ENCODE results near the gene CDH15. TPM values are rescaled to one million over a fixed set of nuclear protein-coding genes. Genes with fewer than 3 reads are reported as not detected.

Gene CDH15
- total RNA-seq, 2 experiments from 2014 or later: not detected

DNA sequence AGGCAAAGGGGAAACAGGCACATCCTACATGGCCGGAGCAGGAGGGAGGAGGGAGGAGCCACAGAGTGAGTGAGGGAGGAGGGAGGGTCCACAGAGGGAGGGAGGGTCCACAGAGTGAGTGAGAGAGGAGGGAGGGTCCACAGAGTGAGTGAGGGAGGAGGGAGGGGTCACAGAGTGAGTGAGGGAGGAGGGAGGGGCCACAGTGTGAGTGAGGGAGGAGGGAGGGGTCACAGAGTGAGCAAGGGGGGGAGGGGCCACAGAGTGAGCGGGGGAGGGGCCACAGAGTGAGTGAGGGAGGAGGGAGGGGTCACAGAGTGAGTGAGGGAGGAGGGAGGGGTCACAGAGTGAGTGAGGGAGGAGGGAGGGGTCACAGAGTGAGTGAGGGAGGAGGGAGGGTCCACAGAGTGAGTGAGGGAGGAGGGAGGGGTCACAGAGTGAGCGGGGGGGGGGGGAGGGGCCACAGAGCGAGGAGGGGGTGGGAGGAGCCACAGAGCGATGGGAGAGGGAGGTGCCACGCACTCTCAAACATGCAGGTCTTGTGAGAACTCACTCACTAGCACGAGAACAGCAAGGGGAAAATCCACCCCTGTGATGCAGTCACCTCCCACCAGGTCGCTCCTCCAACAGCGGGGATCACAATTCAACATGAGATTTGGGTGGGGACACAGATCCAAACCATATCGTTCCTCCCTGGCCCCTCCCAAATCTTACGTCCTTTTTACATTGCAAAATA is 24.3 kb upstream of the CDH15 start:
- H3K4me1 ChIP-seq (ENCODE audit: insufficient read depth, low read length): no peaks in the 10 kb centered on the region
- TF ChIP-seq, protein P1, sequence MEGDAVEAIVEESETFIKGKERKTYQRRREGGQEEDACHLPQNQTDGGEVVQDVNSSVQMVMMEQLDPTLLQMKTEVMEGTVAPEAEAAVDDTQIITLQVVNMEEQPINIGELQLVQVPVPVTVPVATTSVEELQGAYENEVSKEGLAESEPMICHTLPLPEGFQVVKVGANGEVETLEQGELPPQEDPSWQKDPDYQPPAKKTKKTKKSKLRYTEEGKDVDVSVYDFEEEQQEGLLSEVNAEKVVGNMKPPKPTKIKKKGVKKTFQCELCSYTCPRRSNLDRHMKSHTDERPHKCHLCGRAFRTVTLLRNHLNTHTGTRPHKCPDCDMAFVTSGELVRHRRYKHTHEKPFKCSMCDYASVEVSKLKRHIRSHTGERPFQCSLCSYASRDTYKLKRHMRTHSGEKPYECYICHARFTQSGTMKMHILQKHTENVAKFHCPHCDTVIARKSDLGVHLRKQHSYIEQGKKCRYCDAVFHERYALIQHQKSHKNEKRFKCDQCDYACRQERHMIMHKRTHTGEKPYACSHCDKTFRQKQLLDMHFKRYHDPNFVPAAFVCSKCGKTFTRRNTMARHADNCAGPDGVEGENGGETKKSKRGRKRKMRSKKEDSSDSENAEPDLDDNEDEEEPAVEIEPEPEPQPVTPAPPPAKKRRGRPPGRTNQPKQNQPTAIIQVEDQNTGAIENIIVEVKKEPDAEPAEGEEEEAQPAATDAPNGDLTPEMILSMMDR (IDR thresholded peaks at IDR 0.05): no peak
- intact Hi-C loops (cut with DNase I, micrococcal nuclease): no loop called here
- no peak overlapping the region for H3K27ac ChIP-seq (ENCODE audit: low read depth in 1 of 2, low read length in 2 of 2)
- H3K9me3 ChIP-seq (ENCODE audit: control insufficient read depth in 1 of 2, insufficient read depth in 1 of 2, low read length in 2 of 2): peaks cover 0 to 10% of the 10 kb centered on the region in 2 experiments
- no peak overlapping the region for H3K4me3 Mint-ChIP-seq
- peaks cover 76% of the 10 kb centered on the region for H3K36me3 Mint-ChIP-seq (ENCODE audit: low read depth)
- CTCF ChIA-PET: no interaction called here
- H3K4me3 ChIP-seq (ENCODE audit: low read length): no peak overlapping the region
- POLR2A ChIA-PET: no interaction called here
- no peak for ATAC-seq (ENCODE audit: poor library complexity)
- no peaks in the 10 kb centered on the region for H3K4me1 Mint-ChIP-seq (ENCODE audit: low read depth)
- peaks cover 43% of the 10 kb centered on the region for H3K36me3 ChIP-seq (ENCODE audit: insufficient read depth, low read length)
- H3K27ac Mint-ChIP-seq: no peak overlapping the region
- peak in 1 of 14 experiments; percentile 41 for DNase-seq
- no peaks in the 10 kb centered on the region for H3K27me3 ChIP-seq (ENCODE audit: control insufficient read depth in 1 of 2, insufficient read depth in 2 of 2, low read length in 2 of 2)
- no peaks in the 10 kb centered on the region for H3K27me3 Mint-ChIP-seq
- H3K9me3 Mint-ChIP-seq: no peaks in the 10 kb centered on the region

DNA sequence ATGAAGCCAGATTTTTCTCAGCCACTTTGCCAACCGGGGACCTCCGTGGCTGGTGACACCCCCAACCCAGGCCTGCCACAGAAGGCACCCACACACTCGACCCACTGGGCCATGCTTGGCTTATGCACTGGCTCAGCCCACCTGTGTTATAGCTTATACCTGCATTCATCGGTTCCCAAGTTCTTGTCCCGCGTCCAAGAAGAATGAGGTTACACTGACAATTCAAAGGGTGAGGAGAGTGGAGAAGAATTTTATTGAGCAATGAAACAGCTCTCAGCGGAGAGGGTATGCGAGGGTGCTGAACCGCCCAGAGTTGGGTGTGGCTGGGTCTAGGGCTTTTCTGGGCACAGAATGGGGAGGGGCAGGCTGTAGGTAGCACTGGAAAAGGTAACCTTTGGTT is 22.2 kb upstream of the CDH15 start:
- POLR2A ChIA-PET: no interaction called here
- Histone ChIP-seq H3K27ac (ENCODE audit: low read depth in 1 of 2, low read length in 2 of 2) (no peak overlapping the region), H3K36me3 (ENCODE audit: insufficient read depth, low read length) (peaks cover 42% of the 10 kb centered on the region), H3K4me1 (ENCODE audit: insufficient read depth, low read length) (no peaks in the 10 kb centered on the region), H3K9me3 (ENCODE audit: control insufficient read depth in 1 of 2, insufficient read depth in 1 of 2, low read length in 2 of 2) (peaks cover 0 to 16% of the 10 kb centered on the region in 2 experiments), H3K27me3 (ENCODE audit: control insufficient read depth in 1 of 2, insufficient read depth in 2 of 2, low read length in 2 of 2) (no peaks in the 10 kb centered on the region), H3K4me3 (ENCODE audit: low read length) (no peak overlapping the region)
- H3K4me3 Mint-ChIP-seq: no peak overlapping the region
- TF ChIP-seq, protein P1 (IDR thresholded peaks at IDR 0.05): no peak
- DNase-seq (no peak), ATAC-seq (ENCODE audit: poor library complexity) (no peak)
- H3K36me3 Mint-ChIP-seq (ENCODE audit: low read depth): peaks cover 60% of the 10 kb centered on the region
- intact Hi-C loops (cut with DNase I, micrococcal nuclease): no loop called here
- no peaks in the 10 kb centered on the region for H3K27me3 Mint-ChIP-seq
- CTCF ChIA-PET: no interaction called here
- no peak overlapping the region for H3K27ac Mint-ChIP-seq
- H3K4me1 Mint-ChIP-seq (ENCODE audit: low read depth): no peaks in the 10 kb centered on the region
- no peaks in the 10 kb centered on the region for H3K9me3 Mint-ChIP-seq

DNA sequence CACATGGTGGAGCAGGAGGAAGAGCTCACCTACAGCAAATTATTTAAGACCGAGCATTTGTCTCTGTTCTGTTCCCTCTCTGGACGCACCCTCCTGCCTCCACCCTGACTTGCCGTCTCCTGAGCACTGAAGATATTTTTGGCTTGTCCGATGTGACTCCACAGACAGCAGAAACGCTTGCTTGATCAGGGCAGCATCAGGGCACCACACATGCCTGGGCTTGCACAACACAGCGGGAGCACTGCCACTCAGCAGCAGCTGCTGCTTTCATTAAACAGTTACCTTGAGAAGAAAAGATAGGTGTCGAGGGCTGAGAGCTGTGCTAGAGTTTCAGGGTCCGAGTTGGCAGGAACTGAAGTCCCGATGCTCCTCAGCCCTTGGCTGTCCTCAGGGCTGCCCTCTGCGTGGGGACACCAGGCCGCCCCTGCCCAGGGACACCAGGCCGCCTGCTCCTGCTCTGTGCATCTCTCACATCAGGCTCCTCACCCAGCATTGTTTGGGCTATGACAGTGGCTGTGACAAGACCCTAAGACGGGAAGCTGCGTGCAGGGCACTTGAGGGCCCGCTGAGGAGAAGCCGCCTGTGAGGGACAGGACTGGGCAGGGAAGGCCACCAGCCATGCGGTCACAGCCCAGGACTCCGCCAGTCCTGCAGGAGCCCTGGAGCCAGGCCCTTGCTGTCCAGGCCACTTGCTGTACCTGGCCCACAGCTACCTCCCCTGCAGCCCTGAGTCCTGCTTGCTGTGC is 21.3 kb upstream of the CDH15 start:
- no peak overlapping the region for H3K27ac ChIP-seq (ENCODE audit: low read depth in 1 of 2, low read length in 2 of 2)
- H3K4me3 ChIP-seq (ENCODE audit: low read length): no peak overlapping the region
- no peaks in the 10 kb centered on the region for H3K4me1 Mint-ChIP-seq (ENCODE audit: low read depth)
- H3K27ac Mint-ChIP-seq: peak overlapping the region; percentile 22
- H3K36me3 ChIP-seq (ENCODE audit: insufficient read depth, low read length): peaks cover 33% of the 10 kb centered on the region
- POLR2A ChIA-PET: no interaction called here
- H3K4me3 Mint-ChIP-seq: no peak overlapping the region
- TF ChIP-seq, protein P1 (IDR thresholded peaks at IDR 0.05): no peak
- no peaks in the 10 kb centered on the region for H3K9me3 Mint-ChIP-seq
- no peaks in the 10 kb centered on the region for H3K27me3 Mint-ChIP-seq
- H3K36me3 Mint-ChIP-seq (ENCODE audit: low read depth): peaks cover 60% of the 10 kb centered on the region
- DNase-seq: peak in 1 of 14 experiments; percentile 8
- peaks cover 0 to 16% of the 10 kb centered on the region in 2 experiments for H3K9me3 ChIP-seq (ENCODE audit: control insufficient read depth in 1 of 2, insufficient read depth in 1 of 2, low read length in 2 of 2)
- no peaks in the 10 kb centered on the region for H3K4me1 ChIP-seq (ENCODE audit: insufficient read depth, low read length)
- CTCF ChIA-PET: no interaction called here
- no peak for ATAC-seq (ENCODE audit: poor library complexity)
- intact Hi-C loops (cut with DNase I, micrococcal nuclease): no loop called here
- no peaks in the 10 kb centered on the region for H3K27me3 ChIP-seq (ENCODE audit: control insufficient read depth in 1 of 2, insufficient read depth in 2 of 2, low read length in 2 of 2)
